ENCODE measurements around the gene DCHS2. TPM values are rescaled to one million over a fixed set of nuclear protein-coding genes. Genes with fewer than 3 reads are reported as not detected.

The DCHS2 gene
- total RNA-seq = not detected
- not detected for polyA plus RNA-seq
- total RNA-seq = 0 to 0.17 (median 0) reads per million in 6 experiments

GRCh38 chr4:154491341-154492271, at the start of gene DCHS2:
Gene DCHS2, minus strand, starts transcription at chr4:154491799. Its CDS starts 444 bp downstream, at chr4:154491355.
- peak in 3 of 10 donors; percentile 7 to 20 (median 7) for DNase-seq
- ATAC-seq = peak; percentile 49 to 66
- peaks cover 45 to 88% (median 54%) of the 10 kb centered on the region in 5 donors for H3K27me3 Mint-ChIP-seq
- H3K4me1 Mint-ChIP-seq = peaks cover 5 to 20% (median 19%) of the 10 kb centered on the region in 4 donors
- peak within 1 kb of the TSS; percentile 59 to 83 (median 78) for H3K4me3 Mint-ChIP-seq
- peaks cover 2 to 7% (median 2%) of the 10 kb centered on the region in 3 donors for H3K36me3 Mint-ChIP-seq
- no peak within 1 kb of the TSS for H3K27ac Mint-ChIP-seq
- peaks cover 0 to 6% (median 0%) of the 10 kb centered on the region in 9 donors for H3K9me3 Mint-ChIP-seq
- POLR2A ChIA-PET = no interaction called here

GRCh38 chr4:154534296-154534695, 42.7 kb upstream of the DCHS2 start:
- DNase-seq = no peak
- POLR2A ChIA-PET = no interaction called here
- Mint-ChIP-seq H3K27ac (peak overlapping the region in 4 of 10 donors; percentile 0 to 78 (median 10)), H3K4me1 (no peaks in the 10 kb centered on the region), H3K9me3 (no peaks in the 10 kb centered on the region), H3K36me3 (peaks cover 0 to 36% (median 2%) of the 10 kb centered on the region in 3 donors), H3K4me3 (no peak overlapping the region), H3K27me3 (no peaks in the 10 kb centered on the region)
- ATAC-seq = no peak

- DNase-seq = no peak
- H3K9me3 Mint-ChIP-seq = no peaks in the 10 kb centered on the region
- peaks cover 6 to 27% (median 9%) of the 10 kb centered on the region in 5 donors for H3K27me3 Mint-ChIP-seq
- H3K4me3 Mint-ChIP-seq = no peak overlapping the region
- peaks cover 0 to 3% (median 0%) of the 10 kb centered on the region in 3 donors for H3K36me3 Mint-ChIP-seq
- H3K4me1 Mint-ChIP-seq = no peaks in the 10 kb centered on the region
- POLR2A ChIA-PET = no interaction called here
- no peak for ATAC-seq
- no peak overlapping the region for H3K27ac Mint-ChIP-seq
Observed at GRCh38 chr4:154529728-154530519, 38.3 kb upstream of the DCHS2 start.

- no peak overlapping the region for H3K27ac Mint-ChIP-seq
- POLR2A ChIA-PET = no interaction called here
Observed at GRCh38 chr4:154528869-154529268, 37.3 kb upstream of the DCHS2 start.

GRCh38 chr4:154527308-154527707, 35.7 kb upstream of the DCHS2 start:
- no peak overlapping the region for H3K4me3 Mint-ChIP-seq
- H3K27ac Mint-ChIP-seq = no peak overlapping the region
- no peaks in the 10 kb centered on the region for H3K4me1 Mint-ChIP-seq
- POLR2A ChIA-PET = no interaction called here
- no peak for DNase-seq
- ATAC-seq = no peak
- H3K9me3 Mint-ChIP-seq = no peaks in the 10 kb centered on the region
- peaks cover 15 to 46% (median 23%) of the 10 kb centered on the region in 5 donors for H3K27me3 Mint-ChIP-seq
- H3K36me3 Mint-ChIP-seq = no peaks in the 10 kb centered on the region

More at GRCh38 chr4:154528869-154529268, 37.3 kb upstream of the DCHS2 start:
- ATAC-seq (no peak), DNase-seq (no peak)
- Mint-ChIP-seq H3K9me3 (no peaks in the 10 kb centered on the region), H3K36me3 (no peaks in the 10 kb centered on the region), H3K27me3 (peaks cover 13 to 33% (median 16%) of the 10 kb centered on the region in 5 donors), H3K4me3 (no peak overlapping the region), H3K4me1 (no peaks in the 10 kb centered on the region)

- Mint-ChIP-seq H3K4me3 (no peak overlapping the region), H3K36me3 (no peaks in the 10 kb centered on the region), H3K9me3 (no peaks in the 10 kb centered on the region), H3K4me1 (no peaks in the 10 kb centered on the region), H3K27ac (no peak overlapping the region), H3K27me3 (peaks cover 15 to 48% (median 23%) of the 10 kb centered on the region in 5 donors)
- DNase-seq (no peak), ATAC-seq (no peak)
- POLR2A ChIA-PET = no interaction called here
Observed at GRCh38 chr4:154526151-154526550, 34.6 kb upstream of the DCHS2 start.

- ATAC-seq = no peak
- Mint-ChIP-seq H3K4me3 (no peak overlapping the region), H3K27me3 (peaks cover 19 to 71% (median 42%) of the 10 kb centered on the region in 5 donors)
Observed at GRCh38 chr4:154521607-154522006, 30.0 kb upstream of the DCHS2 start.

GRCh38 chr4:154519214-154519613, 27.6 kb upstream of the DCHS2 start:
- ATAC-seq = no peak
- Mint-ChIP-seq H3K4me3 (no peak overlapping the region), H3K27ac (no peak overlapping the region), H3K9me3 (no peaks in the 10 kb centered on the region), H3K36me3 (no peaks in the 10 kb centered on the region), H3K4me1 (peaks cover 0 to 3% (median 0%) of the 10 kb centered on the region in 4 donors), H3K27me3 (peaks cover 12 to 60% (median 41%) of the 10 kb centered on the region in 5 donors)
- DNase-seq = no peak
- POLR2A ChIA-PET = no interaction called here

More at GRCh38 chr4:154521607-154522006, 30.0 kb upstream of the DCHS2 start:
- peaks cover 0 to 3% (median 0%) of the 10 kb centered on the region in 4 donors for H3K4me1 Mint-ChIP-seq
- POLR2A ChIA-PET = no interaction called here
- no peak for DNase-seq
- no peaks in the 10 kb centered on the region for H3K9me3 Mint-ChIP-seq
- H3K36me3 Mint-ChIP-seq = no peaks in the 10 kb centered on the region
- no peak overlapping the region for H3K27ac Mint-ChIP-seq

- Mint-ChIP-seq H3K27me3 (peaks cover 13 to 66% (median 38%) of the 10 kb centered on the region in 5 donors), H3K27ac (no peak overlapping the region), H3K36me3 (no peaks in the 10 kb centered on the region), H3K4me3 (no peak overlapping the region), H3K9me3 (no peaks in the 10 kb centered on the region), H3K4me1 (peaks cover 0 to 3% (median 0%) of the 10 kb centered on the region in 4 donors)
- POLR2A ChIA-PET = no interaction called here
- ATAC-seq (no peak), DNase-seq (no peak)
Observed at GRCh38 chr4:154517591-154517990, 26.0 kb upstream of the DCHS2 start.

GRCh38 chr4:154516318-154517029, 24.9 kb upstream of the DCHS2 start:
- POLR2A ChIA-PET = no interaction called here
- no peak for ATAC-seq
- H3K27me3 Mint-ChIP-seq = peaks cover 14 to 71% (median 33%) of the 10 kb centered on the region in 5 donors

GRCh38 chr4:154511981-154512380, 20.4 kb upstream of the DCHS2 start:
- ATAC-seq = no peak
- no peak overlapping the region for H3K4me3 Mint-ChIP-seq
- H3K4me1 Mint-ChIP-seq = no peaks in the 10 kb centered on the region
- POLR2A ChIA-PET = no interaction called here
- DNase-seq = no peak
- no peaks in the 10 kb centered on the region for H3K36me3 Mint-ChIP-seq
- H3K27me3 Mint-ChIP-seq = peaks cover 12 to 53% (median 25%) of the 10 kb centered on the region in 5 donors
- no peaks in the 10 kb centered on the region for H3K9me3 Mint-ChIP-seq
- no peak overlapping the region for H3K27ac Mint-ChIP-seq

More at GRCh38 chr4:154516318-154517029, 24.9 kb upstream of the DCHS2 start:
- Mint-ChIP-seq H3K4me3 (no peak overlapping the region), H3K4me1 (peaks cover 0 to 3% (median 0%) of the 10 kb centered on the region in 4 donors), H3K27ac (no peak overlapping the region), H3K9me3 (no peaks in the 10 kb centered on the region), H3K36me3 (no peaks in the 10 kb centered on the region)
- DNase-seq = no peak

- Mint-ChIP-seq H3K4me1 (no peaks in the 10 kb centered on the region), H3K36me3 (no peaks in the 10 kb centered on the region), H3K27ac (no peak overlapping the region), H3K9me3 (no peaks in the 10 kb centered on the region), H3K27me3 (peaks cover 12 to 57% (median 25%) of the 10 kb centered on the region in 5 donors), H3K4me3 (no peak overlapping the region)
- DNase-seq (no peak), ATAC-seq (no peak)
- POLR2A ChIA-PET = no interaction called here
Observed at GRCh38 chr4:154511548-154511947, 19.9 kb upstream of the DCHS2 start.
